Kidney capillary endothelial cell (primary cell): ENCODE results near the gene GABARAPL2.
A peak's percentile ranks its signal among the peaks of the same experiment; 100 is the strongest.

ENCODE experiments used
- DNase-seq: peaks from one replicate; pipeline ENCODE4 v3.0.0-alpha.2; 2018; ENCODE audit warnings: low spot score

GABARAPL2 gene

DNA sequence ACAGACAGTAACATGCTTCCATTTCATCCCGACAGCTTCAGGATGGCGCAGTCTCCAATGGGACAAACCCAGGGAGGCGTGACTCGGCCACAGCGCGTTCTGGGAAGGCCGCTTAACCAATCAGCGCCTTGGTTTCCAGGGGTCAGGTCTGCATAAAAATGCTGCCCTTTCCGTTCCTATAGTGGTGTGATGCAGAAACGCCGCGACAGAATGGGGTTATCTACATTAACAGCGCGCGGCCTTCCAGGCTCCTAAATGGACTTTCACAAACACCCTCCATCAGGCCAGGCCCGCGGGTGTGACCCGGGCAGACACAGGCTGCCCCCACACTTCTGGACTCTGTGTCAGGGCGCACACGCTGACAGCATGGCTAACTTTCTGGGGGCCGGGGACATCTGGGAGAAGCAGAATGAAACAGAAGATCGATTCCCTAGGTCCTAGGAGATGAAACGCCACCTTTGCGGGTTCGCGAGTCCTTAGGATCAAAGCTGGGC, 10.9 kb upstream of the GABARAPL2 start:
- peak; percentile 86 for DNase-seq

DNA sequence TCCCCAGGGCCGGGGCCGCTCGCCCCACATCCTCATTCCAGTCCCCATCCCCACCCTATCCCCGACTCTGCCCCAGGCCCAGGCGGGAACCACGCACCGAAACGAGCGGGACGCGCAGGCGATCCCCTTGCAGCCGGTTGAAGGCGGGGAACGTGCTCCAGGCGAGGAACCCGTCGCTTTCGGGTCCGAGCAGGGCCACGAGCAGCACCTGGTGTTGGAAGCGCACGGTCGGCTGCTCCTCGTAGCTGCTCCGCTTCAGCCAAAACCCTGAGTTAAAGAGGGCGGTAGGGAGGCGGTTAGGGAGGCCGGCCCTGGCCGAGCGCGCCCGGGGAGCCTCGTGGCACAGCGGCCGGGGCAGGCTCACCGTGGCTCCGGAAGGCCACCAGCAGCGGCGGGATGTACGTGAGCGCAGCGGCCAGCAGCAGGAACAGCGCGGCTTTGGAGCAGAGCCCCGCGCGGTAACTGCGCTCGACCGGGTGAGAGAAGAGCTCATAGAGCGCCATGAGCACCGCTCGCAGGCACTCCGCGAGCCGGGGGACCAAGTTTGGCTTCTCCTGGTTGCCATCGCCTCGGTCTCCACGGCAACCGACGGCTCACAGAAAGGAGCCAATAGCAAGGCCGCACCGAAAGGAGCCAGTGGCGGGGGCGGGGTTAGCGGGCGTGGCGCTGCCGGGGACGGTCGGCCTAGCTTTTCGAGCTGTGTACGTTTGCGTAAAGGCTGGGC, 10.3 kb upstream of the GABARAPL2 start, which contains the start of gene TMEM231:
TSS of gene TMEM231 (minus strand) at position 546 of the 724 bp plus-strand sequence. CDS start at position 503, 43 bp downstream.
- peak; percentile 87 for DNase-seq

DNA sequence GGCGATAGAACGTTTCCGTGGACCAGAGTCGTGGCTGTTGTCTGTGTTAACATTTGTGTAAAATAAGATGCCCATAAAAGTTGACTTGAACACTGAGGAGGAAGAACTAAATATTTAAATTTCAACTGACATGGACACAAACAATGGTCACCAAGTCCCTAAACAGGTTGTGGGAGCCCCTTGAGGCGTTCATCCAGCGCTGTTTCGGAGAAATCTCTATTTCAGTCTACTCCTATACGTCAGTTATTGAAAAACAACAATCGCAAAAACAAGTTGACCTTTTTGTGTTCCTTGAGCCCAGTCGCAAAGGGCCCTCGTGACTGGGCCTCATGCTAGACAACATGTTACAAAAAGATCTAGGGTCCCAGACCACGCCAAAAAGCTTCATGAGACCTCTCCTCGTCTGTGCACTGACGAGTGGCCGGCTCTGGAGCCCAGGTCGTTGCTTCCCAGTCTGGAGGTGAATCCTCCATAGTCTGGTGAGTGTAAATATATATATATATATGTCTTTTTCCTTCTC, 9.7 kb upstream of the GABARAPL2 start:
- no peak for DNase-seq

DNA sequence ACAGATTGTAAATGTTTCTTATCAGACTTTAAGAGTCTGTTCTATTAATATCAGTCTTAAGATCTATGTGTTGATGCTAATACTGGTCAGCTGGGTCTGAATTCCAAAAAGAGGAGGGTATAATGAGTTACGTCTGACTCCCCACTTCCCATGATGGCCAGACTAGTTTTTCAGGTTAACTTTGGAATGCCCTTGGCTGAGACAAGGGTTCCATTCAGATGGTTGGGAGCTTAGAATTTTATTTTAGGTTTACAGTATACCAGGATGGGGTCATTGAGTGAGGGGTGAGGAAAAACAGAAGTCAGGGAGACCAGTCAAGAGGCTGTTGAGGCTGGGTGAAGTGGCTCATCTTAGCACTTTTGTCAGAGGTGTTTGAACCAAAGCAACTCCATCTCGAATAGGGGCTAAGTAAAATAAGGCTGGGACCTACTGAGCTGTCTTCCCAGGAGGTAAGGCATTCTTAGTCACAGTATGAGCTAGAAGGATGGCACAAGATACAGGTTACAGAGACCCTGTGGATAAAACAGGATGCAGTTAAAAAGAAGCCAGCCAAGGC, 7.3 kb upstream of the GABARAPL2 start:
- DNase-seq = no peak

DNA sequence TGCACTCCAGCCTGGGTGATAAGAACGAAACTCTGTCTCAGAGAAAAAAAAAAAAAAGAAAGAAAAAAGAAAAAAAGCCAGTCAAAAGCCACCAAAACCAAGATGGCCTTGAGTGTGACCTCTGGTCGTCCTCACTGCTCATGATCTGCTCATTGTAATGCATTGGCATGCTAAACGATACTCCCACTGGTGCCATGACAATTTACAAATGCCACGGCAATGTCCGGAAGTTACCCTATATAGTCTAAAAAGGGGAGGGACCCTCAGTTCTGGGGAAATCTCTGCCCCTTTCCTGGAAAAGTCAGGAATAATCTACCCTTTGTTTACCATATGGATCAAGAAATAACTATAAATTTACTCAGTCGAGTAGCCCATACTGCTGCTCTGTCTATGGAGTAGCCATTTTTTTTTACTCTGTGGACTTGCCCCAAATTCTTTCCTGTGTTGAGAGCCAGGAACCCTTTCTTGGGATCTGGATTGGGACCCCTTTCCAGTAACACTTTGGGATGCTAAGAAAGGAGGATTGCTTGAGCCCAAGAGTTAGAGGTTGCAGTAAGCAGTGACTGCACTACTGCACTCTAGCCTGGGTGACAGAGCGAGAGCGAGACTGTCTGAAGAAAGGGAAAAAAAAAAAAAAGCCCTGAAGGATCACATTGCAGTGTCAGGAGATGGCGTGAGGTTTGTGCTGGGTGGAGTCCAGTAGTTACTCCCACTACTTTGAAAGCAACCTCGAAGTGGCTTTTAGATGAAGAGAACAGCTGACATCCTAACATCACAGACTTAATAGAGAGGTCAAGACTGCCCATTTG, 6.4 kb upstream of the GABARAPL2 start:
- DNase-seq = no peak

DNA sequence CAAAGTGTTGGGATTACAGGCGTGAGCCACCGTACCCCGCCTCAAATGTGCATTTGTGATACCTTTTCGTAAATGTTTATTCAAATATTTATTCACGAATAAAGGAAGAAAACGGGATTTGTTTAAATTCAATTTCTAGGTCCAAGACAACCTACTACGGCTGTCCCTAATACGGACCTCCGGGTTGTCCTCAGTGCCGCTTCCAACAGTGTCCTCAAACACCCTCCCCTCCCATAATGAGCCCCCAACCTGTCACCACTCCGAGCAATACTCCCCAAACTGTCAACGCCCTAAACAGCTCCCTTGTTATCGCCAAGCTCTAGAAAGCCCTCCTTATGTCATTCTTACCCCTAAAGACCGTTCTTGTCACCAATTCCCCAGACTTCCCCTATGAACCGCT, 539 bp upstream of the GABARAPL2 start:
- DNase-seq = no peak

DNA sequence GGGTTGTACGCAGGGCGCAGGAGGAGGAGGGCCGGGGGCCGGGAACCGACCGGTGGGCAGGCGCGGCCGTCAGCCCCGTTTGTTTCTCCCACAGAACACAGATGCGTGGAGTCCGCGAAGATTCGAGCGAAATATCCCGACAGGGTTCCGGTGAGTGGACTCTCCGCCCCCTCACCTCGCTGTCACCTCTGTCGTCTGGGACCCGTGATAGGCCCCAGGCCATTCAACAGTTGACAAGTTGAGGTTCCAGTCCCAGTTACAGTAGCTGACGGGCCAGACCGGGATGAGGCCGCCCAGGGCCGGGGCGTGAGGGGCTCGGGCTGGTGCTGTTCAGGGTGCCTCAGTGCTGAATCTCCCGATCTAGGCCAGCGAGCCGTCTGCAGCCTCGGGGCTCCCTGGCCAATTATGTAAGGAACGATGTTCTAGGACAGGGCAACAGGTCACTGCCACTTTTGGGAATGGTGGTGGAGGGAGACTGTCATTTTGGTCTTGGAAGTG, 628 bp downstream of the GABARAPL2 start:
- DNase-seq = no peak

DNA sequence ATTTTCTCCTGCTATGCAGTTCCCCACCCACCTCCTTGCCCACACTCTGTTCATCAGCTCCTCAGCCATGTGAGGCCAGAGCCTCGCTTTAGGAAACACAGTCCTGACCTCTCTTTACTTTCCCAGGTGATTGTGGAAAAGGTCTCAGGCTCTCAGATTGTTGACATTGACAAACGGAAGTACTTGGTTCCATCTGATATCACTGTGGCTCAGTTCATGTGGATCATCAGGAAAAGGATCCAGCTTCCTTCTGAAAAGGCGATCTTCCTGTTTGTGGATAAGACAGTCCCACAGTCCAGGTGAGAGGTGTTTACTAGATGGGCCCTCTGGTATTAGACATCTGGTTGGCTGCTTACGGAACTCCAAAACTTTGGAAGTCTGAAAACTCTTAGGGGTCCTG, 1.7 kb downstream of the GABARAPL2 start:
- DNase-seq = no peak

DNA sequence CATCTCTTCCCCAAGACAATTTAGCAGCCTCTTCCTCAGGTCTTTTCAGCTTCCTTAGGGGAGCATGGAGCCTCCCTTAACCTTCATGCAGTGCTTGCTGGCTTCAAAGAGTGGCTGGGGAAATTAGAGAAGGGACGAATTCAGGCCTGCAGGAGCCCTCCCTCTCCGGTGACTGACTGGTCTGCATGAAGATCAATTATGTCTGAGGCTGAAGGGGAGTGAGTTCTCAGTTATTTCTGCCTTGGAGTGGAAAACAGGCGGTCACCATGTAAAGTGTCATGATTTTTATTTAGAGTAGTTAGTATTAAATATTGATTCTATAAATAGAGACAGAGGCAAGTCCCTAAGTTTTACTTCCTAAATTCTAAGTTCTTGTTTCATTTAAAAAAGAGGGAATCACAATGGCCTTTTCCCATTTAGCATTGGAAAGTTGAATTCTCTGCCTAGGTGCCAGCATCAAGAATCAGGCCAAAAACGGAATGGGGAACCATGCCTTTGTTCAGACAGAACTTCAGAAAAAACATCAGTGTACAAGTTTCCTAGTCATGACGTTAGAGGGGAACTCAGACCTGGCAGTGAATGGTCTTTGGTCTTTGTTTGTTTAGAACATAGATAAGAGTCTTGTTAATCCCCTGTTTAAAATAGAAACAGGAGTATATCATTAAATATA, 4.4 kb downstream of the GABARAPL2 start:
- no peak for DNase-seq

DNA sequence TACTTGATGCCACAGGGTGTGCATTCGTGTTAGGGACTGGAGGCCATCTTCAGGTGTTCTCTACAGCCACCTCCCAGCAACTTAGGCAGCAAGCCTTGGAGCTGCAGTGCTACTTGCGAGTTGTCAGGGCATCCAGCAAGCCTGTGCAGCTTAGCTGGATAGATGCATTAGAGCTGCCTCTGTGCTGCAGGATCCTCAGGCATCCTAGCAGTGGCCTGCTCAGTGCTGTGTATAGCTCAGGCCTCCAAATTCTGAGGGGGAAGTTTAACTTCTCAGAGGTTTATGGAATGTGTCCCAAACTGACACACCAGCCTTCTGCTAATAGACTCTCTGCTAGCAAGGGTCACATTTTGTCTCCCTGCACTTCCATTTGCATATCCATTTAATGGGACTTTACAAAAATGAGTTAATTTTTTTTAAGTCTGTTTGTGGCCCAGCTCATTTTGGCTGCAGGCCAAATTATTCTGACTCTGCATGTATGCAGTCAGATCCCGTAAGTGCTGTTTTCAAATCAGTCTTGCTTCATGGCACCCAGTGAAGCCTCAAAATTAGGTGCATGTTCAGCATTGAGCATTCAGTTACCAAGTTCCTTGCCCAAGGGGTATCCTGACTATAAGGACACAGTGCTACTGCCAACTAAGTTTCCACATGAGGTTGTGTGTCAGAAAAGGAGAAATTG, 6.8 kb downstream of the GABARAPL2 start:
- DNase-seq = no peak

DNA sequence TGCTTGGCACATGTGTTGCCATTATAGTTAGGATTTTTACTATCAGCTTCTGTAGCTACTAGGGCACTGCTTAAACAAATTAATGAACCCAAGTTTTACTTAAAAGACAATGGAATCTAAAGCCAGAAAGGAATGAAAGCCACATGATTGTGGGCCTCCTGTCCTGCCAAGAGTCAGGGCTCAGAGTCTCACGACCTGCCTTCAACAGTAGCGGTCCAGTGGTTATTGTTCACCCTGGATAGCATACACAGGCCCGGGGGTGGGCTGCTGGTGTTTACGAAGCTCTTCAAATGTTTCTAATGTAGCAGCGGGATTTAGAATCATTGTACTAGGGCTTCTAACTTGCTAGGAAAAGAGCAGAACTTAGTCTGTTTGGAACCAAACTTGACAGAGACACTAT, 7.8 kb downstream of the GABARAPL2 start:
- DNase-seq = no peak

DNA sequence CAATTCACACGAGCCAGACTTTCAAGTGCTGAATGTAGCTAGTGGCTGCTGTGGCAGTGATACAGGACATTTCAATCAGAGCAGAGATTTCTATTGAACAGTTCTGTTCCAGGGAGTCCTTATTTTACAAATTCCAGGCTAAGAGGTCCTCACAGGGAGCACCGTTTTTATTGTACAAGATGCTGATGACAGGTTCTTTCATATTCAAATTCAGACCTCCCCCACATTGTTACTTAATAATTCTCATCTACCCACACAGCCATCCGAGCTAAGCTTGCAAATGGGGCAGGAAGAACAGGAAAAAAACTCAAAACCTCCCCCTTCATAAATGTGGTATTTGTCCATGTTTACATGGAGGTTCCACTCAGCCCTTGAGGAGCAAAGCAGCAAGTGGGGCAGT, 9.8 kb downstream of the GABARAPL2 start:
- DNase-seq = no peak

DNA sequence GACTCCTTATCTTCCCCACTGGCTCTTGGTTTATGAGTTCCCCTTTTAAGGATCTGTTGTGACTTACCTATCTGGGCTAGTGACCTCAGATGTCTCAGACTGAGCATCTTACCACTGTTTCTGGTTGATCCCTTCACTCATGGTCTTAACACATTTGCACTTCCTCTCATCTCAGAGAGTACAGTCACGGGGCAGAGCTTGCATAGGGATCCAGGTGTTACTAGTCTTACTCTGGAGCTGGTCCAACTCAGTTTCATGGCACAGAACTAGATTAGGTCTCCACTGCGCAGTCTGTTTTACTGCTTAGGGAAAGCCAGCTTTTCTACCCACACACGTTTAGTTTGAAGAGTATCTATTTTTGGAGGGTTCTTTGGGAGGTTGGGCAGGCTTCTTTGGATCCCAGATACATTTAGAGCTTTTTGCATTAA, 10.2 kb downstream of the GABARAPL2 start:
- DNase-seq = no peak

DNA sequence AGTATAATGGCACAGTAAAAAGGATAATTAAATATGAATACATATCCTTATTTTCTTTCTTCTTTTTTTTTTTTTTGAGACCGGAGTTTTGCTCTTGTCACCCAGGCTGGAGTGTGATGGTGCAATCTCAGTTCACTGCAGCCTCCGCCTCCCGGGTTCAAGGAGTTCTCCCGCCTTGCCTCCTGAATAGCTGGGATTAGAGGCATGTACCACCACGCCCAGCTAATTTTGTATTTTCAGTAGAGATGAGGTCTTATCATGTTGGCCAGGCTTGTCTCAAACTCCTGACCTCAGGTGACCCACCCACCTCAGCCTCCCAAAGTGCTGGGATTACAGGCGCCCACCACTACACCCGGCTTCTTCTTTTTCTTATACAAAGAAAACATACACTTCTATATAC, 12.0 kb downstream of the GABARAPL2 start:
- DNase-seq = no peak

DNA sequence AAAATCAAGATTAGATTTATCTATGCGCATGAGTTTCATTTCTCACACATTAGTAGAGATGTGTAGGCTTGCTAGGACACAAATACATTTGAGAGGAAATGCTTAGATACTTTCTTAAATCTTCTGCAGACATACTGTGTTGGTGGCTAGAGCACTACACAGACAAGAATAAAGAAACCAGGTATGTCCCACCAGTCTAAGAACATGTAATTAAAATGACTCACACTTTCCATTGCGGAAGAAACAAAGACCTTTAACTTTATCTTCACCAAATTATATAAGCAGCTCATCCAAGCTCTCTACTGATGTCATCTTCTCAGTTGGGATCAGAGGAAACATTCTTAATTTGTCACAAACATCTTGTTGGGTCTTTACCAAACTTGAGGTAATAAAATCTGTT, 12.5 kb downstream of the GABARAPL2 start:
- DNase-seq = no peak

DNA sequence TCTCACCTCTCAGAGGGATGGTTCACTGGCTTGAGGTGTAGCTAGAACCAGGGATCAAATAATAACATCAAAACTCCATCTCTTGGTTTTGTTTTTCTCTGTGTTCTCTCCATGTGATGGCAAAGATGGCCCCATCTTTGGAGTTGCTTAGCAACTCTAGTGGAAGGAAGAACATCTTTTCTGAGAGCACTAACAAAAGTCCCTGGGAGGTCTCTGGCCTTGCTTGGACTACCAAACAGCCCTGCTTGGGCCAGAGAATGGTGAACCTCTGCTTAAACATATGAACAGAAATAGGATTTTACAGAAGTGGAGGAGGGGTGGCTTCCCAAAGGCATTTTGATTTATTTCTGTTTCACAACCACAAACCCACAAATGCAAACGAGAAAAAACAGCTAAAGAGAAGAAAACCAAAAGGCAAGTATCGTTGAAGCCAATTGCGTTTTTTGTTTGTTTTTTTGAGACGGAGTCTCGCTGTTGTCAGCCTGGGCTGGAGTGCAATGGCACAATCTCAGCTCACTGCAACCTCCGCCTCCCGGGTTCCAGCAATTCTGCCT, 13.2 kb downstream of the GABARAPL2 start:
- DNase-seq = no peak

DNA sequence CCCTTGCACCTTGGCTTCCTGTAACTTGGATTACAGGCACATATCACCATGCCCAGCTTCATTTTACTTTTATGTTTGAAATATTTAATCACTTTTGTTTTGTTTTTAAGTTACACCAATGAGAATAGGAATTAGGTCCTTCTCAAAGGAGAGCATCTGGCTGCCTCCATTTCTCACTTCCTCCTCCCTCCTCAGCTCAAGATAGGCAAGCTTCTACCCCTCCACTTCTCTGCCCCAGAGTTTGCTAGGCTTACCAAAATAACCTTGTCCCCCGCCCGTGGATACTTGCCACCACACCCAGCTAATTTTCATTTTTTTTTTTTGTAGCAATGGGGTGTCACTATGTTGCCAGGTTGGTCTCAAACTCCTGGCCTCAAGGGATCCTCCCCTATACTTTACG, 17.9 kb downstream of the GABARAPL2 start:
- no peak for DNase-seq

DNA sequence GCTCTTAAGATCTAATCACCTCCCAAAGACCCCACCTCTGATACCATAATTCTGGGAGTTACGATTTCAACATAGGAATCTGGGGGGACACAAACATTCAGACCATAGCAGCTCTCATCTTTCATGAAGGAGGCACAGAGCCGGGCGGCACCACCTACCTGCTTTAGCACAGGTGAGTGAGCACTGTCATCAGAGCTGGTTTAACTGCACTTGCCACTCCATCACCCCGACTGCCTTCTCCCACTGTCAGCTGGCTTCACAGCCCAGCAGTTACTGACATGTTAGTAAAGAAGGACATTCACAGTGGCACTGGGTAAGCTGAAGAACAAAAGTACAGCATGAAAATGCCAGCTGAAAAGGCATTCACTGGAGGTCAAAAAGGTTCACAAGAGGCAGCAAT, 22.5 kb downstream of the GABARAPL2 start:
- DNase-seq = no peak

DNA sequence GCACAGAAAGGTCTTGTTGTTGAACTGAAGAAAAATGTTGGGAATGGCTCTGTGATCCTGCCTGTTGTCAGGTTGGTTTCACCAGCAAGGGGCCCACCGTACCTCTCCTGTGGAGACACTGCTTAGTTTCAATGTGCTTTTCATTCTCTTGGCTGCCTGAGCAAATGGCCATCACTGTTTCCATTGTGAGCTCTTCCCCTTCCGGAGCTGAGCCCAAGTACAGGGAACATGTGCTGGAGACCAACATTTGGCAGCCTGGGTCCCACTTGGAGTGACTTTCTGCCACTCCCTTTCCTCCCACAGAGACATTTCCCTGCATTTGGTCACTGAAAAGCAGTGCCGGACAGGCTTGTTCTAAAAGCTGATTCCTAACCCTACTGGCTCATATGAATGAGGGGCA, 23.1 kb downstream of the GABARAPL2 start:
- DNase-seq = no peak

DNA sequence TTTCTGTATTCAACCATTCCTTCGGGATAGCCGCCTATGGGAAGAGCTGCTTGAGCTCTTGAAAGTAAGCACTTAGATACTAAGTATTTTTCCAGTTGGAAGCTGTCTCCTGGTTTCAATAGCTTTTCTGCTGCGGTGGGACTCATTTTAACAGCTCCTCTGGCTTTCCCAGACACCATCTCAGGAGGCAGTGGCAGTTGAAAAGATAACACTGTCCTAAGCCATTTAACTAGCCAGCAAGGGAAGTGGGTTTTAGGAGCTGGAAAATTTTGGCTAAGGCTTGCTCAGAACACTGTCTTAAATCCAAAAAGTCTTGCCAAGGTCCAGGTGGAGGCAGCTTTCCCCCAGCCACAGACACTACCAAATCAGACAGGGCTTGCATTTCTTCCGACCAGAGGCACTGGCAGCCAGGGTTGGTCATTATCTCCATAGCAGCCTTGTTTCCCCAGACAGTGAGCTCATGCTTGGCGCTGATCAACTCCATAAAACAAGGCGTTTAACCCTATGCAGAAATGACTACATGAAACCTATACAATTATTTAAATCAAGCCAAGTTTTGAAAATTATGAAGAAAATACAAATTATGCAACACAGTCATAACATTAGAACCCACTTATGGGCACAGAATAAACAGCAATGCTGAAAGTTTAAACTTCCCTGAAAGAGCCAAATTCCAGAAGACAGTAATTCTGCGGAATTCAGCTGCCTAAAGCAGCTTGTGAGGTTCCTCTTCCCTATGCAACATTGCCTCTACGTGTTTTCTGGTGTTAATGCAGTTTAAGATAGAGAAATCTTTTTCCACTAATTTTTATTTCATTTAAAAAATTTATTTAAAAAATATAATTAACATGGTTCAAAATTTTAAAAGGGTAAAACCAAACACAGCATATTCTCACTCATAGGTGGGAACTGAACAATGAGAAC, 25.0 kb downstream of the GABARAPL2 start:
- DNase-seq = no peak
